ENCODE measurements around the gene ACAP3.
A peak's percentile ranks its signal among the peaks of the same experiment; 100 is the strongest.

DNA sequence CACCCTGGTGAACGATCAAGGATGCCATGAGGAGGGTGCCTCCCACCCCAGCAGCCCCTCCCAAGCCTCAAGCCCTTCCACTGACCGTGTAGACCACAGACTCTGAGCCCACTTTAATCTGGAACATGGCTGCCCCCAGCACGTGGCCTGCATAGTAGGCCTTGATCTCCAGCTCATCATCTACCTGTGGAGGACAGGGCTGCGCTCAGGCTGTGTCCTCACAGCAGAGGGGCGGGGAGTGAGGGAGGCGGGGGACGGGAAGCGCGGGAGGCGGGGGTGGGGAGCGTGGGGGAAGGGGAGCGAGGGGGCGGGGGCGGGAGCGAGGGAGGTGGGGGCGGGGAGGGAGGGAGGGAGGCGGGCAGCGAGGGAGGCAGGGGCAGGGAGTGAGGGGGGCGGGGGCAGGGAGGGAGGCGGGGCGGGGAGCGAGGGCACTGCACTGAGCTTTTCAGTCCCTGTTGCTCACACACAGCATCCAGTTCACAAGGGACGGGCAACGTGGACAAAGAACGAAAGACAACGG is 7.8 kb upstream of the ACAP3 start:
- TF ChIP-seq CTCF (IDR thresholded peaks at IDR 0.05) (no peak), ZNF512 (CRISPR knock-in tag; IDR thresholded peaks at IDR 0.05; ENCODE audit: borderline replicate concordance) (no peak), TCF7 (CRISPR knock-in tag; IDR thresholded peaks at IDR 0.05; ENCODE audit: low read depth) (no peak), SMAD3 (CRISPR knock-in tag; IDR thresholded peaks at IDR 0.05; ENCODE audit: borderline replicate concordance) (no peak), NR2C2 (CRISPR knock-in tag; IDR thresholded peaks at IDR 0.05) (no peak), TP53 (CRISPR knock-in tag; IDR thresholded peaks at IDR 0.05) (no peak), ATF3 (CRISPR knock-in tag; conservative IDR thresholded peaks at IDR 0.05) (no peak), E2F1 (CRISPR knock-in tag; IDR thresholded peaks at IDR 0.05) (no peak), TEAD4 (CRISPR knock-in tag; IDR thresholded peaks at IDR 0.05) (no peak)
- TF ChIP-seq, protein P1, sequence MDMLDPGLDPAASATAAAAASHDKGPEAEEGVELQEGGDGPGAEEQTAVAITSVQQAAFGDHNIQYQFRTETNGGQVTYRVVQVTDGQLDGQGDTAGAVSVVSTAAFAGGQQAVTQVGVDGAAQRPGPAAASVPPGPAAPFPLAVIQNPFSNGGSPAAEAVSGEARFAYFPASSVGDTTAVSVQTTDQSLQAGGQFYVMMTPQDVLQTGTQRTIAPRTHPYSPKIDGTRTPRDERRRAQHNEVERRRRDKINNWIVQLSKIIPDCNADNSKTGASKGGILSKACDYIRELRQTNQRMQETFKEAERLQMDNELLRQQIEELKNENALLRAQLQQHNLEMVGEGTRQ (CRISPR knock-in tag; IDR thresholded peaks at IDR 0.05): peak; percentile 75
- TF ChIP-seq, protein P2, sequence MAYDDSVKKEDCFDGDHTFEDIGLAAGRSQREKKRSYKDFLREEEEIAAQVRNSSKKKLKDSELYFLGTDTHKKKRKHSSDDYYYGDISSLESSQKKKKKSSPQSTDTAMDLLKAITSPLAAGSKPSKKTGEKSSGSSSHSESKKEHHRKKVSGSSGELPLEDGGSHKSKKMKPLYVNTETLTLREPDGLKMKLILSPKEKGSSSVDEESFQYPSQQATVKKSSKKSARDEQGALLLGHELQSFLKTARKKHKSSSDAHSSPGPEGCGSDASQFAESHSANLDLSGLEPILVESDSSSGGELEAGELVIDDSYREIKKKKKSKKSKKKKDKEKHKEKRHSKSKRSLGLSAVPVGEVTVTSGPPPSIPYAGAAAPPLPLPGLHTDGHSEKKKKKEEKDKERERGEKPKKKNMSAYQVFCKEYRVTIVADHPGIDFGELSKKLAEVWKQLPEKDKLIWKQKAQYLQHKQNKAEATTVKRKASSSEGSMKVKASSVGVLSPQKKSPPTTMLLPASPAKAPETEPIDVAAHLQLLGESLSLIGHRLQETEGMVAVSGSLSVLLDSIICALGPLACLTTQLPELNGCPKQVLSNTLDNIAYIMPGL (CRISPR knock-in tag; IDR thresholded peaks at IDR 0.05): no peak

Measured in WTC11 (cell line).